Adrenal gland (tissue), 12 donors: ENCODE results near the gene TMEM40. TPM values are rescaled to one million over a fixed set of nuclear protein-coding genes. Genes with fewer than 3 reads are reported as not detected.

ENCODE experiments used
- DNase-seq, 7 donors: peaks; one replicate each; pipeline ENCODE4 v3.0.0-alpha.2; 2019 to 2020
- H3K27ac ChIP-seq, 5 donors: fragments of 200-600 bp; sonication (generic) in 4 of 5; 1 replicate in 3 of 5; 2 replicates in 2 of 5; pipeline versions ENCODE4 v1.5.1 to v1.8.0; 2016 to 2020; ENCODE audit warnings: mild to moderate bottlenecking in 1 of 5
- H3K27me3 ChIP-seq: fragments of 200-600 bp; 2 replicates; pipeline ENCODE4 v1.8.0; 2021
- H3K36me3 ChIP-seq, 2 donors: fragments of 200-600 bp; replicated peaks in 1 of 2; 1 replicate in 1 of 2; 2 replicates in 1 of 2; pipeline versions ENCODE4 v1.5.1 to v1.8.0; 2018 to 2022
- H3K4me1 ChIP-seq, 2 donors: fragments of 200-600 bp; replicated peaks in 1 of 2; 1 replicate in 1 of 2; 2 replicates in 1 of 2; pipeline versions ENCODE4 v1.5.1 to v1.8.0; 2018 to 2021
- H3K4me3 ChIP-seq, 4 donors: fragments of 200-600 bp; sonication (generic) in 3 of 4; one replicate each; pipeline ENCODE4 v1.5.1; 2016 to 2018
- H3K9me3 ChIP-seq, 3 donors: fragments of 200-600 bp; sonication (generic) in 1 of 3; replicated peaks in 1 of 3; 1 replicate in 2 of 3; 2 replicates in 1 of 3; pipeline versions ENCODE4 v1.5.1 to v1.8.0; 2016 to 2021
- POLR2A ChIP-seq, 2 donors: fragments of 450-650 bp; IDR thresholded peaks; one replicate each; pipeline ENCODE4 v1.6.1; 2017; ENCODE audit warnings: antibody characterized with exemption in 2 of 2, mild to moderate bottlenecking in 2 of 2, moderate library complexity in 1 of 2
- WGBS, 4 donors: extraction: QIAGEN DNeasy Blood & Tissue Kit in 2 of 4; methylation state at CpG; one replicate each; pipeline versions ENCODE4 v1.1.5 to v1.1.7; 2013 to 2017; 5-methylcytosine and 5-hydroxymethylcytosine counted together
- intact Hi-C, 2 donors: fragments of 100-400 bp; cut with DNase I; formaldehyde crosslinking; loops; one replicate each; pipeline versions ENCODE4 v1.14.1 to v1.15.0; 2022 to 2023
- polyA plus RNA-seq, 3 donors: library from polyadenylated mRNA; stranded (reverse); fragments of 200-250 nt in 2 of 3; fragments of 350-450 nt in 1 of 3; fragmentation: Illumina TruSeq in 1 of 3; extraction: RNeasy Lipid Tissue Mini Kit (QIAGEN cat#74804) in 1 of 3; gene quantifications; one replicate each; pipeline ENCODE4 v1.2.3, GENCODE V29; 2013 to 2014
- total RNA-seq, 9 donors: library from RNA; depleted of rRNA in 4 of 9; stranded (reverse); fragments of >200 nt in 4 of 9; fragments of 120-200 nt in 1 of 9; fragmentation: NEBNext Ultra II Directional in 1 of 9; extraction: Animal tissue kit (Norgen Biotek cat#: 25700) in 1 of 9; gene quantifications; one replicate each; pipeline versions ENCODE4 v1.1.0 to v1.2.4, GENCODE V29; 2013 to 2023
- TF ChIP-seq, protein P1 (sequence below), 6 experiments: fragments of 450-650 bp in 4 of 6; fragments of 200-600 bp in 2 of 6; sonication (generic) in 1 of 6; IDR thresholded peaks; 1 replicate in 5 of 6; 2 replicates in 1 of 6; pipeline versions ENCODE4 v1.5.1 to v1.8.0; 2016 to 2021; ENCODE audit warnings: antibody characterized with exemption in 6 of 6, mild to moderate bottlenecking in 2 of 6, moderate library complexity in 1 of 6
- donor health status: healthy with polysubstance abuse.
- donor health status: Bipolar disorder and iron deficiency.
- donor health status: DM: yes; HTN: yes; CAD: no.
- donor health status: DM: no; HTN: no; CAD: no.
- donor health status: DM: no; HTN: no; CAD: no.
- donor health status: DM: yes; HTN: yes; CAD: no.

TMEM40 gene
- total and polyA plus RNA-seq, 12 donors: 0.17 to 1.5 (median 1.00) TPM; not detected in 8

GRCh38 chr3:12764171-12764776 is 5.2 kb upstream of the TMEM40 start:
- intact Hi-C loops: no loop called here
- Histone ChIP-seq H3K9me3 (no peaks in the 10 kb centered on the region), H3K36me3 (no peaks in the 10 kb centered on the region), H3K27me3 (no peaks in the 10 kb centered on the region), H3K4me3 (no peak overlapping the region), H3K27ac (no peak overlapping the region), H3K4me1 (no peaks in the 10 kb centered on the region)
- WGBS, 4 donors: 79 to 89% (median 84%) methylated on average over 8 of the region's 8 CpGs
- no peak for TF ChIP-seq POLR2A (IDR thresholded peaks at IDR 0.05)
- TF ChIP-seq, protein P1, sequence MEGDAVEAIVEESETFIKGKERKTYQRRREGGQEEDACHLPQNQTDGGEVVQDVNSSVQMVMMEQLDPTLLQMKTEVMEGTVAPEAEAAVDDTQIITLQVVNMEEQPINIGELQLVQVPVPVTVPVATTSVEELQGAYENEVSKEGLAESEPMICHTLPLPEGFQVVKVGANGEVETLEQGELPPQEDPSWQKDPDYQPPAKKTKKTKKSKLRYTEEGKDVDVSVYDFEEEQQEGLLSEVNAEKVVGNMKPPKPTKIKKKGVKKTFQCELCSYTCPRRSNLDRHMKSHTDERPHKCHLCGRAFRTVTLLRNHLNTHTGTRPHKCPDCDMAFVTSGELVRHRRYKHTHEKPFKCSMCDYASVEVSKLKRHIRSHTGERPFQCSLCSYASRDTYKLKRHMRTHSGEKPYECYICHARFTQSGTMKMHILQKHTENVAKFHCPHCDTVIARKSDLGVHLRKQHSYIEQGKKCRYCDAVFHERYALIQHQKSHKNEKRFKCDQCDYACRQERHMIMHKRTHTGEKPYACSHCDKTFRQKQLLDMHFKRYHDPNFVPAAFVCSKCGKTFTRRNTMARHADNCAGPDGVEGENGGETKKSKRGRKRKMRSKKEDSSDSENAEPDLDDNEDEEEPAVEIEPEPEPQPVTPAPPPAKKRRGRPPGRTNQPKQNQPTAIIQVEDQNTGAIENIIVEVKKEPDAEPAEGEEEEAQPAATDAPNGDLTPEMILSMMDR (IDR thresholded peaks at IDR 0.05): no peak
- DNase-seq: no peak

DNA sequence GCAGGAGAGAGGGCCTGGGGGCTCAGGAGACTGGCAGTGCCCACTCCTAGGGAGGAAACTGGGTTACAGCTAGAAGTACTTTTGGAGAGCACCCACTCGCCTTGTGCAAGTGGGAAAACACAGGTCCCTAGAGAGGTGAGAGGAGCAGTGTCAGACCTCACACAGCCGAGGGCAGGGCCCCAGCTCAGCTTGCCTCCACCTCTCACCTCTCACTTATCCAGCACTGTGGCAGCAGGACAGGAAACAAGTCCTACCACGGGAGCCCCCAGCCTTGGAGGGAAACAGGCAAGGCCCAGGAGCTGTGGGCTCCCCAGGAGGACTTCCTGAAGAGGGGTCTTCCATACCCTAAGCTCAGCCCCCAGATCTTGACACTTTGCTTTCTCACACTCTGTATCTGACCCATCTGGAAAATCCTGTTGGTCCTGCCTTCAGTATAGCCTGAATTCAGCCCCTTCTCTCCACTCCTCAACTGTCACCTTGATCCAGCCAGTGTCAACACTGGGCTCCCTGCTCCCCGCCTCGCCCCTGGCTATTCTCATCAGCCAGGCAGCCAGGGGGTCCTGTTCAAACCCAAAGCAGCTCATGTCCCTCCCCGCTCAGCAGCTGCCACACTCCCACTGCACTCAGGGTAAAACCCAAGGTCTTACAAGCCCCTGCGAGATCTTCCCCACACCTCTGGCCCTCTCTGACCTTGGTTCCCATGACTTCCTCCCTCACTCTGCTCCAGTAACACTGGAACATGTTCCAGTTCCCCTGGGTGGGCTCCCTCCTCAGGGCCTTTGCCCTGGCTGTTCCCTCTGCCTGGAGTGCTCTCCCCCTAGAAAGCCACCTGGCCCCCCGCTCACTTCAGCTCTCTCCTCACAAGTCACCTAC is 870 bp upstream of the TMEM40 start:
- Histone ChIP-seq H3K36me3 (no peaks in the 10 kb centered on the region), H3K9me3 (no peaks in the 10 kb centered on the region), H3K27me3 (no peaks in the 10 kb centered on the region), H3K27ac (no peak overlapping the region), H3K4me3 (no peak overlapping the region), H3K4me1 (no peaks in the 10 kb centered on the region)
- TF ChIP-seq POLR2A (IDR thresholded peaks at IDR 0.05): no peak
- TF ChIP-seq, protein P1 (IDR thresholded peaks at IDR 0.05): no peak
- WGBS, 4 donors: 72 to 80% (median 78%) methylated on average over 8 of the region's 8 CpGs
- DNase-seq: no peak
- intact Hi-C loops: no loop called here

DNA sequence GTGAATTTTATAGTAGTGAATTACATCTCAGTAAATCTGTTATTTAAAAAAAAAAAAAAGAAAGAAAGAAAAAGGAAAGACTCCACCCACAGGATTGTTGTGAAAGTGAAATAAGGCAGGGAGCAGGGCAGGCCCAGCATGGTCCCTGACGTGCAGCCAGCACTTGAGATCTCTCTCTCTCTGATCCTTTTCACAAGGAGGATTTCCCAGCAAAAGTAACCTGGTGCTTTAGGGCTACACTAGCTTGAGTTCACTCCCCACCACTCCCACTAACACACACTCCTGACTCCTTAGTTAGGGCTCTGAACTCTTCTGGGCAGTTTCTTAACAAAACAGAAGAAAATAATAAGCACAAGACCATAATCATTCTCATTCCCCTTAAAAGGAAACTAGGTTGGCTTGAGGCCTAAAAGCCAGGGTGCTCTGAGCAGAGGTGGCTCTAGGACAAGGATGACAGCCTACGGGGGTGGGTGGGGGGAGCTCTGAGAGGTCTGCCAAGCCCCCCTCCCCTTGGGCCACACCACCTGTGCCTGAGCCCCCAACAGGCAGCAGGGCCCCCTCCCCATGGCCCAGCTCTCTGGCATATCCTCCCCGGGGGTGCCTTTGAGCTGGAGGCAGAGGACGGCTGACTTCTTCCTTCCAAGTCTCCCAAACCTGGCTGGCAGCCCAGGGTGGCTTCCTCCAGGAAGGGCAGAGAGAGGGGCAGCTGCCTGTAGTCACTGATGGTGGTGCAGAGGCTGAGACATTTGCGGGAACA is 856 bp downstream of the TMEM40 start:
- no peaks in the 10 kb centered on the region for H3K4me1 ChIP-seq
- no peaks in the 10 kb centered on the region for H3K27me3 ChIP-seq
- 6 to 27% (median 19%) methylated on average over 2 to 5 of the region's 5 CpGs for WGBS, 4 donors
- H3K27ac ChIP-seq: peak overlapping the region in 3 of 5 donors; percentile 55 to 71 (median 69)
- no peaks in the 10 kb centered on the region for H3K36me3 ChIP-seq
- no peak overlapping the region for H3K4me3 ChIP-seq
- TF ChIP-seq, protein P1 (IDR thresholded peaks at IDR 0.05): no peak
- TF ChIP-seq POLR2A (IDR thresholded peaks at IDR 0.05): no peak
- peak; percentile 43 to 65 (median 51) for DNase-seq
- intact Hi-C loops: no loop called here
- no peaks in the 10 kb centered on the region for H3K9me3 ChIP-seq

GRCh38 chr3:12756635-12757034 is 2.4 kb downstream of the TMEM40 start:
- Histone ChIP-seq H3K27me3 (no peaks in the 10 kb centered on the region), H3K36me3 (no peaks in the 10 kb centered on the region), H3K4me3 (no peak overlapping the region), H3K4me1 (no peaks in the 10 kb centered on the region), H3K9me3 (no peaks in the 10 kb centered on the region), H3K27ac (no peak overlapping the region)
- WGBS, 4 donors: 91 to 94% (median 91%) methylated on average over 3 of the region's 3 CpGs
- TF ChIP-seq POLR2A (IDR thresholded peaks at IDR 0.05): no peak
- TF ChIP-seq, protein P1 (IDR thresholded peaks at IDR 0.05): no peak
- intact Hi-C loops: no loop called here
- DNase-seq: no peak
